Prostate gland (tissue), 2 donors: ENCODE measurements around the gene ELOVL5. TPM values are rescaled to one million over a fixed set of nuclear protein-coding genes. Genes with fewer than 3 reads are reported as not detected.

Experiments used
- microRNA-seq: library from miRNA; unstranded; fragments of <30 nt; microRNA quantifications from one replicate; pipeline ENCODE4, GENCODE V29; 2016
- small RNA-seq, 2 donors: library from RNA; depleted of rRNA; stranded (forward); fragments of <200 nt; gene quantifications; one replicate each; pipeline ENCODE3, GENCODE V24; 2016
- total RNA-seq, 2 donors: library from RNA; depleted of rRNA; stranded (reverse); fragments of >200 nt; gene quantifications; one replicate each; pipeline ENCODE4 v1.1.0, GENCODE V29; 2016

Gene ELOVL5
- total RNA-seq, 2 donors from 2014 or later: 193 to 353 TPM

Small RNAs within 50 kb of the gene (microRNA-seq; reads per million reads assigned to microRNA genes)
- not detected for gene MIR5685

Small RNAs within 50 kb of the gene (small RNA-seq; reads per million reads assigned to genes)
- 0 reads per million in 2 donors for gene MIR5685
- 0 reads per million in 2 donors for gene RNU1-136P

Other genes with a start within 250 kb of the ELOVL5 start
- gene GCM1, start 200.1 kb downstream of the ELOVL5 start, total RNA-seq: under 1 TPM; 0.09 to 0.34 TPM
- gene GCLC, start 196.2 kb upstream of the ELOVL5 start, total RNA-seq: 10 to 100 TPM; 77.1 to 81.2 TPM